H9 (cell line): ENCODE measurements around the gene FAM200A. TPM values are rescaled to one million over a fixed set of nuclear protein-coding genes. Genes with fewer than 3 reads are reported as not detected.

Experiments used
- DNase-seq: peaks from one replicate; pipeline ENCODE4 v3.0.0-alpha.2; 2017
- H2AFZ ChIP-seq: one replicate; pipeline ENCODE4 v1.6.1; 2013; ENCODE audit warnings: mild to moderate bottlenecking, low read length, control low read depth, moderate library complexity
- H2AK5ac ChIP-seq: 2 replicates; pipeline ENCODE4 v1.6.1; 2013; ENCODE audit warnings: low read length, control low read depth, mixed read lengths; ENCODE audit not compliant: insufficient read length
- H2BK120ac ChIP-seq: one replicate; pipeline ENCODE4 v1.6.1; 2013; ENCODE audit warnings: low read depth, mild to moderate bottlenecking, low read length, control low read depth, inconsistent platforms; ENCODE audit not compliant: poor library complexity, severe bottlenecking
- H2BK12ac ChIP-seq: 2 replicates; pipeline ENCODE4 v1.6.1; 2013; ENCODE audit warnings: low read length, control low read depth, mixed read lengths, low read depth; ENCODE audit not compliant: insufficient read length
- H2BK15ac ChIP-seq: 2 replicates; pipeline ENCODE4 v1.6.1; 2013; ENCODE audit warnings: low read depth, low read length, control low read depth
- H2BK20ac ChIP-seq: one replicate; pipeline ENCODE4 v1.6.1; 2013; ENCODE audit warnings: low read depth, mild to moderate bottlenecking, low read length, control low read depth, inconsistent platforms; ENCODE audit not compliant: poor library complexity, severe bottlenecking
- H2BK5ac ChIP-seq: 2 replicates; pipeline ENCODE4 v1.6.1; 2013; ENCODE audit warnings: low read length, control low read depth, mixed read lengths; ENCODE audit not compliant: insufficient read length
- H3K14ac ChIP-seq: 2 replicates; pipeline ENCODE4 v1.6.1; 2013; ENCODE audit warnings: low read length, control low read depth; ENCODE audit not compliant: insufficient read depth
- H3K18ac ChIP-seq: 2 replicates; pipeline ENCODE4 v1.6.1; 2013; ENCODE audit warnings: low read depth, mild to moderate bottlenecking, mixed read lengths, low read length, control low read depth; ENCODE audit not compliant: insufficient read length
- H3K23ac ChIP-seq: 2 replicates; pipeline ENCODE4 v1.6.1; 2013; ENCODE audit warnings: low read length, control low read depth, mixed read lengths, low read depth; ENCODE audit not compliant: insufficient read length
- H3K23me2 ChIP-seq: 2 replicates; pipeline ENCODE4 v1.6.1; 2013; ENCODE audit warnings: low read depth, mild to moderate bottlenecking, mixed read lengths, low read length, control low read depth; ENCODE audit not compliant: insufficient read length, poor library complexity, severe bottlenecking
- H3K27ac ChIP-seq: 2 replicates; pipeline ENCODE4 v1.5.1; 2013; ENCODE audit warnings: low read length, control low read depth, mixed read lengths, low read depth; ENCODE audit not compliant: insufficient read length
- H3K27me3 ChIP-seq: 2 replicates; pipeline ENCODE4 v1.6.1; 2013; ENCODE audit warnings: low read length, control low read depth, inconsistent platforms; ENCODE audit not compliant: insufficient read depth
- H3K4ac ChIP-seq: 2 replicates; pipeline ENCODE4 v1.6.1; 2013; ENCODE audit warnings: low read depth, mild to moderate bottlenecking, control low read depth, inconsistent platforms, low read length, moderate library complexity
- H3K4me1 ChIP-seq: 2 replicates; pipeline ENCODE4 v1.6.1; 2013; ENCODE audit warnings: low read length, control low read depth, inconsistent platforms; ENCODE audit not compliant: insufficient read depth
- H3K4me2 ChIP-seq: 2 replicates; pipeline ENCODE4 v1.6.1; 2013; ENCODE audit warnings: low read length, control low read depth, mixed read lengths; ENCODE audit not compliant: insufficient read length, insufficient read depth
- H3K56ac ChIP-seq: 2 replicates; pipeline ENCODE4 v1.6.1; 2013; ENCODE audit warnings: low read depth, mild to moderate bottlenecking, mixed read lengths, low read length, control low read depth; ENCODE audit not compliant: insufficient read length
- H3K79me1 ChIP-seq: 2 replicates; pipeline ENCODE4 v1.6.1; 2013; ENCODE audit warnings: low read depth, mild to moderate bottlenecking, moderate library complexity, low read length, control low read depth, inconsistent platforms; ENCODE audit not compliant: insufficient read depth, poor library complexity, severe bottlenecking
- H3K79me2 ChIP-seq: 2 replicates; pipeline ENCODE4 v1.6.1; 2013; ENCODE audit warnings: low read length, control low read depth, inconsistent platforms; ENCODE audit not compliant: insufficient read depth
- H3K9ac ChIP-seq: 2 replicates; pipeline ENCODE4 v1.6.1; 2013; ENCODE audit warnings: low read length, control low read depth, mixed read lengths; ENCODE audit not compliant: insufficient read length; ENCODE audit errors: extremely low read depth
- H3K9me3 ChIP-seq: one replicate; pipeline ENCODE4 v1.6.1; 2013; ENCODE audit warnings: low read depth, low read length, inconsistent platforms; ENCODE audit not compliant: control insufficient read depth
- H3T11ph ChIP-seq: one replicate; pipeline ENCODE4 v1.6.1; 2013; ENCODE audit warnings: mild to moderate bottlenecking, low read length, control low read depth, inconsistent platforms
- H4K20me1 ChIP-seq: one replicate; pipeline ENCODE4 v1.6.1; 2013; ENCODE audit not compliant: control insufficient read depth, insufficient read length, insufficient read depth
- H4K5ac ChIP-seq: 2 replicates; pipeline ENCODE4 v1.6.1; 2013; ENCODE audit warnings: low read depth, mild to moderate bottlenecking, mixed read lengths, low read length, control low read depth; ENCODE audit not compliant: insufficient read length
- H4K8ac ChIP-seq: replicated peaks from 2 replicates; pipeline ENCODE4 v1.6.1; 2013; ENCODE audit warnings: low read length, control low read depth, mixed read lengths, low read depth; ENCODE audit not compliant: insufficient read length
- H4K91ac ChIP-seq: 2 replicates; pipeline ENCODE4 v1.6.1; 2013; ENCODE audit warnings: low read depth, mild to moderate bottlenecking, moderate library complexity, mixed read lengths, low read length, control low read depth; ENCODE audit not compliant: insufficient read length
- H3K27ac Mint-ChIP-seq, 3 experiments: 2 replicates in 2 of 3; 3 replicates in 1 of 3; pipeline ENCODE4 v1.8.0; 2020 to 2021; ENCODE audit warnings: mixed read lengths in 3 of 3, mild to moderate bottlenecking in 1 of 3, moderate library complexity in 1 of 3
- H3K27me3 Mint-ChIP-seq: 2 replicates; pipeline ENCODE4 v1.8.0; 2021; ENCODE audit warnings: low read depth, mild to moderate bottlenecking, moderate library complexity, mixed read lengths
- H3K36me3 Mint-ChIP-seq, 3 experiments: 2 replicates in 2 of 3; 3 replicates in 1 of 3; pipeline ENCODE4 v1.8.0; 2020 to 2021; ENCODE audit warnings: low read depth in 3 of 3, mixed read lengths in 3 of 3; ENCODE audit not compliant: insufficient read depth in 1 of 3
- H3K4me1 Mint-ChIP-seq, 2 experiments: 2 replicates each; pipeline ENCODE4 v1.8.0; 2020; ENCODE audit warnings: mixed read lengths in 2 of 2
- H3K4me3 Mint-ChIP-seq, 2 experiments: 2 replicates in 1 of 2; 3 replicates in 1 of 2; pipeline ENCODE4 v1.8.0; 2020 to 2021; ENCODE audit warnings: mild to moderate bottlenecking in 2 of 2, mixed read lengths in 2 of 2, moderate library complexity in 1 of 2
- H3K9me3 Mint-ChIP-seq, 2 experiments: 2 replicates in 1 of 2; 3 replicates in 1 of 2; pipeline ENCODE4 v1.8.0; 2020; ENCODE audit warnings: mild to moderate bottlenecking in 2 of 2, mixed read lengths in 2 of 2, moderate library complexity in 1 of 2
- WGBS: extraction: QIAGEN DNeasy Blood & Tissue Kit; methylation state at CpG from one replicate; pipeline ENCODE4 v1.1.7; 2013; ENCODE audit warnings: missing lambda C conversion rate, low lambda C conversion rate, mixed read lengths; ENCODE audit not compliant: insufficient read length; ENCODE audit errors: extremely low coverage; 5-methylcytosine and 5-hydroxymethylcytosine counted together
- total RNA-seq: library from RNA; stranded (reverse); gene quantifications from 2 replicates; pipeline ENCODE4 v1.2.1, GENCODE V29; 2021
- TF ChIP-seq, protein P1 (sequence below): fragments of 200-600 bp; sonication (generic); conservative IDR thresholded peaks from 3 replicates; pipeline ENCODE4 v1.8.0; 2021; ENCODE audit warnings: antibody characterized with exemption, mild to moderate bottlenecking

Gene FAM200A
- total RNA-seq, 1 experiment from 2014 or later = 7.8 TPM

GRCh38 chr7:99498546-99498944 lies 53.4 kb downstream of the FAM200A start:
- H4K20me1 ChIP-seq = no peaks in the 10 kb centered on the region
- TF ChIP-seq, protein P1, sequence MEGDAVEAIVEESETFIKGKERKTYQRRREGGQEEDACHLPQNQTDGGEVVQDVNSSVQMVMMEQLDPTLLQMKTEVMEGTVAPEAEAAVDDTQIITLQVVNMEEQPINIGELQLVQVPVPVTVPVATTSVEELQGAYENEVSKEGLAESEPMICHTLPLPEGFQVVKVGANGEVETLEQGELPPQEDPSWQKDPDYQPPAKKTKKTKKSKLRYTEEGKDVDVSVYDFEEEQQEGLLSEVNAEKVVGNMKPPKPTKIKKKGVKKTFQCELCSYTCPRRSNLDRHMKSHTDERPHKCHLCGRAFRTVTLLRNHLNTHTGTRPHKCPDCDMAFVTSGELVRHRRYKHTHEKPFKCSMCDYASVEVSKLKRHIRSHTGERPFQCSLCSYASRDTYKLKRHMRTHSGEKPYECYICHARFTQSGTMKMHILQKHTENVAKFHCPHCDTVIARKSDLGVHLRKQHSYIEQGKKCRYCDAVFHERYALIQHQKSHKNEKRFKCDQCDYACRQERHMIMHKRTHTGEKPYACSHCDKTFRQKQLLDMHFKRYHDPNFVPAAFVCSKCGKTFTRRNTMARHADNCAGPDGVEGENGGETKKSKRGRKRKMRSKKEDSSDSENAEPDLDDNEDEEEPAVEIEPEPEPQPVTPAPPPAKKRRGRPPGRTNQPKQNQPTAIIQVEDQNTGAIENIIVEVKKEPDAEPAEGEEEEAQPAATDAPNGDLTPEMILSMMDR = no peak
- H3K18ac ChIP-seq = no peak overlapping the region
- H3K27ac ChIP-seq = no peak overlapping the region
- Mint-ChIP-seq H3K4me1 (peaks cover 14 to 21% of the 10 kb centered on the region in 2 experiments), H3K4me3 (peak overlapping the region; percentile 98), H3K9me3 (peaks cover 16 to 22% of the 10 kb centered on the region in 2 experiments), H3K27me3 (no peaks in the 10 kb centered on the region), H3K36me3 (peaks cover 41 to 49% (median 44%) of the 10 kb centered on the region in 3 experiments), H3K27ac (peak overlapping the region in 1 of 3 experiments; percentile 17; a peak in 1 of 7 replicates)
- peaks cover 11% of the 10 kb centered on the region for H3K9me3 ChIP-seq
- no peak overlapping the region for H3K23ac ChIP-seq
- no peak overlapping the region for H2BK12ac ChIP-seq
- no peak overlapping the region for H2BK20ac ChIP-seq
- peak overlapping the region; percentile 98 for H3K4me2 ChIP-seq
- no peak overlapping the region for H3T11ph ChIP-seq
- H3K9ac ChIP-seq = peak overlapping the region; percentile 55
- no peak overlapping the region for H4K5ac ChIP-seq
- no peak overlapping the region for H2BK120ac ChIP-seq
- WGBS = no CpG with 5 or more reads among the region's 11 CpGs
- DNase-seq = no peak
- no peak overlapping the region for H4K8ac ChIP-seq
- H3K14ac ChIP-seq = no peak overlapping the region
- H3K23me2 ChIP-seq = peaks cover 12% of the 10 kb centered on the region
- H3K79me1 ChIP-seq = no peaks in the 10 kb centered on the region
- no peak overlapping the region for H4K91ac ChIP-seq
- no peaks in the 10 kb centered on the region for H3K27me3 ChIP-seq
- H3K56ac ChIP-seq = no peak overlapping the region
- H3K4ac ChIP-seq = no peak overlapping the region
- no peak overlapping the region for H2BK15ac ChIP-seq
- no peak overlapping the region for H2BK5ac ChIP-seq
- H2AFZ ChIP-seq = no peak overlapping the region
- H3K79me2 ChIP-seq = peaks cover 17% of the 10 kb centered on the region
- H2AK5ac ChIP-seq = no peak overlapping the region
- H3K4me1 ChIP-seq = peaks cover 4% of the 10 kb centered on the region; the same call in 1 of the 2 replicates
